Motor neuron (in vitro differentiated cells): Measurements from ENCODE around the gene QPCTL. TPM values are rescaled to one million over a fixed set of nuclear protein-coding genes. Genes with fewer than 3 reads are reported as not detected.
"Not testable (repeated sequence)": the region's sequence is repeated elsewhere in the genome, so short reads cannot be mapped to it uniquely, and the experiment has no call there.

Source experiments
- ATAC-seq, 8 experiments: fragments of 200-7000 bp; cut with Tn5 transposase; replicated peaks in 6 of 8; 2 replicates each; pipeline ENCODE4 v1.8.0; 2021; ENCODE audit warnings: mild to moderate bottlenecking in 8 of 8, moderate library complexity in 8 of 8
- H3K27ac ChIP-seq, 2 donors: fragments of 250-450 bp; sonication (Bioruptor Pico); 2 replicates each; pipeline ENCODE4 v1.9.0; 2021; ENCODE audit warnings: antibody characterized with exemption in 2 of 2, mild to moderate bottlenecking in 2 of 2, moderate library complexity in 1 of 2
- H3K4me1 ChIP-seq, 2 donors: fragments of 250-450 bp; sonication (Bioruptor Pico); replicated peaks in 1 of 2; 2 replicates each; pipeline ENCODE4 v1.6.1; 2021; ENCODE audit warnings: antibody characterized with exemption in 2 of 2, mild to moderate bottlenecking in 2 of 2, moderate library complexity in 1 of 2
- H3K4me3 ChIP-seq, 5 donors: fragments of 250-450 bp; sonication (Bioruptor Pico); 2 replicates each; pipeline ENCODE4 v1.9.0; 2021; ENCODE audit warnings: antibody characterized with exemption in 5 of 5, mild to moderate bottlenecking in 5 of 5, moderate library complexity in 4 of 5
- WGBS, 10 experiments: fragments of 450-650 bp; shearing (Covaris generic); methylation state at CpG; one replicate each; pipeline ENCODE4 v1.0.0; 2022; 5-methylcytosine and 5-hydroxymethylcytosine counted together
- in situ Hi-C, 9 experiments: fragments of 400-800 bp; cut with MboI; loops; one replicate each; pipeline ENCODE4 v1.15.0; 2021; ENCODE audit warnings: low sequenced_read_pairs in 9 of 9, low pct_unique_long_range_greater_than_20kb in 2 of 9; ENCODE audit not compliant: unreplicated experiment in 9 of 9
- total RNA-seq, 8 experiments: library from RNA; unstranded; fragments of 300-600 nt; gene quantifications; 2 replicates each; pipeline versions ENCODE4 v1.2.3 to v1.2.4, GENCODE V29; 2022

QPCTL gene
- total RNA-seq, 8 experiments from 2014 or later, result 3.7 to 18.1 (median 6.4) TPM

DNA sequence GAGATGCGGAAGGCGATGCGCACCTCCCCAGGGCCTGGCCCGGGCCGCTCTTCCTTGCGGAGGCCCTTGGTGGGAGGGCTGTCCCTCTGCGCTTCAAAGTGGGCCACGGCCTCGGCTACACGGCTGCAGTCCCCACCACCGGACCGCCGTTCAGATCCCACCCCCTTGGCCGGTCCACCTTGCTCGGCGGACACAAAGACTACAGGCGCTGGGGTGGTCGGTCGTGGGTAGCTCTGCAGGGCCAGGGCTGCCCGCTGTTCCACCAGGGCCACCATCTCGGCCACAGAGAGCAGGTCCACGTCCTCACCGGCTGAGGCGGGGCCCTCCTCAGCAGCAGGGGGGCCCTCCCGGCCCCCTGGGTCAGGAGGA is 20.2 kb downstream of the QPCTL start:
- WGBS, 10 experiments, result 60% methylated on average over 1 of the region's 25 CpGs; no CpG with 5 or more reads in 9 of the 10 experiments
- H3K4me1 ChIP-seq, result peaks cover 4 to 7% of the 10 kb centered on the region in 2 donors
- in situ Hi-C loops, result no loop called here
- H3K4me3 ChIP-seq, result no peak overlapping the region
- no peak overlapping the region for H3K27ac ChIP-seq
- ATAC-seq, result no peak

DNA sequence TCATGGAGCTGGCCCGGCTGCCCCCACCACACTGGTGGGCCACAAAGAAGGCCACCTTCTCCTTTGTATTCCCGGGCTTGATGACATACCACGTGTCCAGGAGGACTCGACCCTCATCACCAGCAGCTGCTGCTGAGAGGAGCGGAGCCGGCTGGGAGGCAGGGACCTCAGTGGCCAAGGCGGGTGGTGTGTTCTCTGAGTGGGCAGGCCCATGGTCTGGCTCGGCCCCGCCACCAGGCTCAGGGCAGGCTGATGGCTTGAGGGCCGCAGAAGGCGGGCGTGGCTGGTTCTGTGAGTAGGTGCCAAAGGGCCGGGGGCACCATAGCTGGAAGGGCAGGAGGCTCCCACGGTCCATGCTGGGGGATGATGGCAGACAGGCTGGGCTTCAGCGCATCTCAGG is 20.7 kb downstream of the QPCTL start:
- H3K27ac ChIP-seq, result no peak overlapping the region
- peaks cover 8 to 9% of the 10 kb centered on the region in 2 donors for H3K4me1 ChIP-seq
- WGBS, 10 experiments, result 67 to 100% (median 100%) methylated on average over 1 to 3 of the region's 15 CpGs; no CpG with 5 or more reads in 6 of the 10 experiments
- no peak overlapping the region for H3K4me3 ChIP-seq
- ATAC-seq, result no peak
- in situ Hi-C loops, result no loop called here

DNA sequence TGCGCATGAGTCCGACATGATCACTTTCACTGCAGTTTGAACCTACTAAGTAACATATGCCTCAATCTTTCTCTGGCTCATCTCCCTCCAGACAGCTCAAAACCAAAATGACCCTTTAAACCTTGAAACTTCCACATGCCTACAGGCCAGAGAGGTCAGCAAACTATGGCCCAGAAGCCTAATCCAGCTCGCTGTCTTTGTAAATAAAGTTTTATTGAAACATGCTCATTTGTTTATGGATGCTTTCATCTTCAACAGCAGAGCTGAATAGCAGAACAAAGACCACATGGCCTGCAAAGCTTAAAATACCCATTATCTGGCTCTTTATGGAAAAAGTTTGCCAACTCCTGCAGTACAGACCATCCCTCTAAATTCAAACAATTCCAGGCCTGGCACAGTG is 22.7 kb downstream of the QPCTL start:
- peaks cover 13 to 14% of the 10 kb centered on the region in 2 donors for H3K4me1 ChIP-seq
- H3K4me3 ChIP-seq, result no peak overlapping the region
- 20 to 100% (median 86%) methylated on average over 1 to 3 of the region's 3 CpGs; no CpG with 5 or more reads in 2 of the 10 experiments for WGBS, 10 experiments
- no peak overlapping the region for H3K27ac ChIP-seq
- in situ Hi-C loops, result no loop called here
- ATAC-seq, result no peak

DNA sequence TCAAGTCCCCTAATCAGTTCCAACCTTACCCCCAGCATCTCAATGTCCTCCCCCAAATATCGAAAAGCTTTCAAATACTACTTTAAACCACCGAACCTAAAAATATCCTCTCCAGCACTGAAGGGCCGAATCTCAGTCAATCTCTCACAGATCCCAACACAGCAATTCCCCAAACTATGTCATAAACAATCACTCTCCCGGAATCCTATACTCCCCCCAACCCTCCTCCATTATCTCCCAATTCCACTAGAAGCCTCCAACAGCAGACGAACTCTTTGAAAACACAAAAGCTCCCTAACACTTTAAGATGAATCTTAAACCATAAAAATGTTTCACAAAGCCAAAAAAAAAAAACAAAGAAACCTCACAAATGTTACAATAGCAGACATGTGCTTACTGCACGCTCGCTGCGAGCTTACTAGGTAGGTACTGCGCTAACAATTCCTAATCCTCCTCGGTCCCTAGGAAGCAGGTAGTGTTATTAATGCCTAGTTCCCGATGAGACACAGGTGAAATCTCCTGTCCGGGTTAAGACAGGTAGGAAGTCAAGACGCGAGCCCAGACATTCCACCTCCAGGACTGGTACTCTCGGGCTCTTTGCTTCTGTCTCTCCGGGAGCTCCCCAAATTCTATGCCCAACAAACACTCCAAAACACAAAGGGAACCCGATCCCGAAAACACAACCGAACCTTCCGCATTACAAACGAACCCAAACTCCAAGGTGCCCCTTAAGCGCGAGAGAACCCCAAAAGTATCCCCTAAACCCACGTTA is 24.1 kb downstream of the QPCTL start:
- WGBS, 10 experiments, result 0 to 19% (median 6%) methylated on average over 1 to 11 of the region's 24 CpGs; no CpG with 5 or more reads in 1 of the 10 experiments
- peak overlapping the region; percentile 51 to 72 (median 64) for H3K4me3 ChIP-seq
- peak overlapping the region; percentile 75 to 86 for H3K27ac ChIP-seq
- H3K4me1 ChIP-seq, result peaks cover 11 to 13% of the 10 kb centered on the region in 2 donors
- ATAC-seq, result peak in 2 of 8 experiments; percentile 1 to 3
- in situ Hi-C loops, result no loop called here

DNA sequence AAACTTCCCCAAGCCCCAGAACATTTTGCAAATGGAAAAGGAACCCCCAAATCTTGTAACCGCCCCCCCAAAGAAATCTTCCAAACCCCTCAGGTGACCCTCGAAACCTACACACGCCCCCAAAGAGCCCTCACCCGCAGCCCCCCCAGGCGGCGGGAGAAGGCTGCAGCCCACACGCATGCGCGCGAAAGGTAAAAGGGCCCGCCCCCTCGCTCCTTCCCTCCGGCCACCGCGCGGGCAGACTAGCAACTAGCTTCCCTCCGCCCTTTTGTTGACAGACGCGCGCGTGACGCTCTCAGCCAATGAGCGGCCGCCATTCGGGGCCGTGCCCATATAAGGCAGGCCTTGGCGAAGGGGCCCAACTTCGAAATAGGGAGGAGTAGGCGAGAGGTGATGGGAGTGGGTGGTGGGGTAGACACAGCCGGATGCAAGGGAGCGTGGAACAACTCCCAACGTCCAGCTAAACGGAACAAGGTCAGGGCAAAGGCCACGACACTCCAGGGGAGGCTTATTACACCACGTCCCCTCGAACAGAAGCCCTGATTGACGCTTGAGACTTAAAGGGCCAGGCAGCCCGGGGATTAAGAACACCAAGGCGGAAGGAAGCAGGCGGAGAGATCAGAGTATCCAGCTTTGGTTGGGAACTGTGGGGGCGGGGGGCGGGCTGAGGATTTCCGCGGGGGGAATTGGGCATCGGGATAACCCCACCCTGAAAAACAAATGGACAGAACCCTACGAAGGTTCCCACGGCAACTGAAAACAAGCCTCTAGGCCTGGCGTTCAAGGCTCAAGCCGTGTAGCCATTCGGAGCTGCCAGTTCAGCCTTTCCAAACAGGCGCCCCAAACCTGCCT is 24.9 kb downstream of the QPCTL start:
- ATAC-seq, result peak; percentile 83 to 98 (median 96)
- Histone ChIP-seq H3K4me1 (peaks cover 11 to 13% of the 10 kb centered on the region in 2 donors), H3K27ac (peak overlapping the region; percentile 85 to 94), H3K4me3 (peak overlapping the region; percentile 51 to 72 (median 64))
- in situ Hi-C loops, result no loop called here
- 0 to 10% (median 0%) methylated on average over 1 to 19 of the region's 51 CpGs; no CpG with 5 or more reads in 4 of the 10 experiments for WGBS, 10 experiments

DNA sequence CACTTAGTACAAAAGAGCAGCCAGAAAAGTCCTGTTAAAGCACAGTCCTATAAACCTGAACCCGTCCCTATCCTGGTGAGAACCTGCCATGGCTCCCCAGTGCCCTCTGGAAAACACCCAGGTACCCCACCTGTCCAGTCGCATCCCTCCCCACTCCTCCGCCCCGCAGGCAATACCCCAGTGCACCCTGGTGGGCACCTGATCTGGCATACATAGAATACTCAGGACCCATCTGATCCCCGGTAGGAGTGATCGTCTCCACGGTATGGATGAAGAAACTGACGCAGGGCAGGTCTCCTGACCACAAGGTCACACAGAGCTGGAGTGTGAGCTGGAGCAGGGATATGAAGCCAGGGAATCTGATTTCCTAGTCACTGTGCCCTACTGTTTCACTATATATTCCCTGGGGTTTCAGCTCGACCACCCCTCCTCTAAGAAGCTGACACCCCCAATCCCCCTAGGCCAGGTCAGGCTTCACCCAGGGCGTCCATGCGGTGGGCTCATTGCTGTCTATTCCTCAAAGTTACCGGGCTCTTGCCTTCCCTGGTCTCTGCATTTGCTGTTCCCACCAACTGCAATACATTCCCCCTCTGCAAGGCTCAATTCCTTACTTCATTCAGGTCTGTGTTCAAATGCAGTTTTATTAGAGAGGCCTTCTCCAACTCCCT is 25.7 kb downstream of the QPCTL start:
- Histone ChIP-seq H3K27ac (peak overlapping the region; percentile 85 to 94), H3K4me1 (peaks cover 11 to 13% of the 10 kb centered on the region in 2 donors), H3K4me3 (peak overlapping the region; percentile 51 to 72 (median 64))
- peak in 2 of 8 experiments; percentile 0 for ATAC-seq
- WGBS, 10 experiments, result 25 to 82% (median 80%) methylated on average over 1 to 4 of the region's 12 CpGs; no CpG with 5 or more reads in 5 of the 10 experiments
- in situ Hi-C loops, result no loop called here

DNA sequence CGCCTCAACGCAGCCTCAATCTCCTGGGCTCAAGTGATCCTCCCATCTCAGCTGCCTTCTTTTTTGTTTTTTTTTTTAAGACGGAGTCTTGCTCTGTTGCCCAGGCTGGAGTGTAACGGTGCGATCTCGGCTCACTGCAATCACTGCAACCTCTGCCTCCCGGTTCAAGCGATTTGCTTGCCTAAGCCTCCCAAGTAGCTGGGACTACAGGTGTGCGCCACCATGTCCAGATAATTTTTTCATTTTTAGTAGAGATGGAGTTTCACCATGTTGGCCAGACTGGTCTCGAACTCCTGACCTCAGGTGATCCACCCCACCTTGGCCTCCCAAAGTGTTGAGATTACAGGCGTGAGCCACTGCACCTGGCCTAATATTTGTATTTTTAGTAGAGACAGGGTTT is 27.6 kb downstream of the QPCTL start:
- ATAC-seq, H3K27ac ChIP-seq, in situ Hi-C loops, H3K4me3 ChIP-seq: not testable (repeated sequence)
- WGBS, 10 experiments, result 89 to 100% (median 100%) methylated on average over 1 to 9 of the region's 11 CpGs; no CpG with 5 or more reads in 3 of the 10 experiments
- peaks cover 11 to 13% of the 10 kb centered on the region in 2 donors for H3K4me1 ChIP-seq

DNA sequence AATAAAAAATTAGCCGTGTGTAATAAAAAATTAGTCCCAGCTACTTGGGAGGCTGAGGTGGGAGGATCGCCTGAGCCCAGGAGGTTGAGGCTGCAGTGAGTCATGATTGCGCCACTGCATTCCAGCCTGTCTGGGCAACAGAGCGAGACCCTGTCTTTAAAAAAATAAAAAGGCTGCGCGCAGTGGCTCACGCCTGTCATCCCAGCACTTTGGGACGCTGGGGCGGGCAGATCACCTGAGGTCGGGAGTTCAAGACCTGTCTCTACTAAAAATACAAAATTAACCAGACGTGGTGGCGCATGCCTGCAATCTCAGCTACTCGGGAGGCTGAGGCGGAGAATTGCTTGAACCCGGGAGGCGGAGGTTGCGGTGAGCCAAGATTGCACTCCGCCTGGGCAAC is 36.2 kb downstream of the QPCTL start:
- H3K4me1 ChIP-seq, ATAC-seq, H3K27ac ChIP-seq, H3K4me3 ChIP-seq, in situ Hi-C loops: not testable (repeated sequence)
- WGBS, 10 experiments, result 87 to 100% (median 96%) methylated on average over 1 to 8 of the region's 18 CpGs; no CpG with 5 or more reads in 3 of the 10 experiments

DNA sequence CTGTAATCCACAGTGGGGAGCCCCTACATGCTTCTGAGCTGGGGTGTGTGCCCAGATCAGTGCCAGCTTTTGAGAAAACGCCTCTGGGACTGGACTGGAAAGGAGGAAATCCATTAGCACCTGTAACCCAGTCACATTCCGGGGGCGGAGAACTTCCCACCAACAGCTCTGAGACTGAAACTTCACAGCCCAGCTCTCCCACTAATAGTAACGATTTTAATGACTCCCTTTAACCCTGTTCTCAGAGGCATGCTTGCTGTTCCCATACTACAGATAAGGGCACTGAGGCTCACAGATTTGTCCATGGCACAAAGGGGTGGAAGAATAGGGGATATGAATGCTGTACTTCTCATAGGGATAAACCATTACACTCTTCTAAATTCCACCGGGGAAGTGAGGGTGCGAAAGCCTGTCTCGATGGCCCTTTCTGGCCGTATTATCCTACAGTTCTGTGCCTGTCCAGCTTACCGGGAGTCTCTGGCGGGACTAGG is 37.4 kb downstream of the QPCTL start:
- 0 to 15% (median 3%) methylated on average over 2 to 7 of the region's 10 CpGs; no CpG with 5 or more reads in 3 of the 10 experiments for WGBS, 10 experiments
- H3K4me3 ChIP-seq, result peak overlapping the region; percentile 58 to 78 (median 60)
- peak in 2 of 8 experiments; percentile 2 to 5 for ATAC-seq
- in situ Hi-C loops, result no loop called here
- H3K4me1 ChIP-seq, result peaks cover 0 to 6% of the 10 kb centered on the region in 2 donors
- H3K27ac ChIP-seq, result peak overlapping the region in 1 of 2 donors; percentile 53

DNA sequence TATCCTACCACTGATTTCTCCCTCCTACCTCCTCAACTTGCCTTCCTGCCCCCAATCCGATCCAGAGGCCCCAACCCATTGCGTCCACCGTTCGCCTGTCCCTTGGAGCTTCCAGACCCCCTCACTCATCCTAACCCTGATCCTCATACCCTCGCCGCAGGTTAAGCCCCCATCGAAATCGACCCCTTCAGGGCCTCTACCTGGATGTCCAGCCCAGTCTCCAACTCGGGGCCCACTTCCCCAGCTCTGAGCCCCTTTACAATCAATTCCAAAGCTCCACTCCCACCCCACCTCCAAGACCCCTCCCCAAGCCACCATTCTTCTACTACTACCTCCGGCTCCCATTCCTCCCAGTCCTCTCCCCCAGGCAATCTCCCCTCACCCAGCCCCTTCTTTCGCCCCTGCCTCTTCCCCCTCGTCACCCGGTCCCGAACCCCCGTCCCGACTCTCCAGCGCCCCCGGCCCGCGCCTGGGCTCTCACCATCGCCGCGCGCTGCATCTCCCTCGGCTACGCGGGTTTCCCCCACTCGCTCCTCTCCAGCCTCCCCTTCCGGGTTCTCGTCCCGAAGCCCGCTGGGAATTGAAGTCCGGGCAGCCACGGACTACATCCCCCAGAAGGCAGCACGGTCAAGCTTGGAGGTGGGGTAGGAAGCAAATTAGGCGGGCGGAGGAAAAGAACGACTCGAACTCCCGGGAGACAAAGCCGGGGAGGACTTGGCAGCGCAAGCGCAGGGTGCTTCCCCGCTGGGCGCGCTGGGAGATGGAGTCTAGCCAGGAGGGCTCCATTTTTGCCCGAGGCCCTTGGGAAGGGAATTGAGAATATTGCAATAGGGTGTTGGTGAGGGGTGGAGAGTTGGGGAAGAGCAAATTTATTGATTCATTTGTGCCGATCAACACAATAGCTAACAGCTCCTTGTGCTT is 38.2 kb downstream of the QPCTL start, which contains the start of gene FBXO46:
TSS of gene FBXO46 (minus strand) at position 529 of the 921 bp plus-strand sequence. CDS start 17,401 bp downstream, outside the sequence.
- peaks cover 0 to 6% of the 10 kb centered on the region in 2 donors for H3K4me1 ChIP-seq

DNA sequence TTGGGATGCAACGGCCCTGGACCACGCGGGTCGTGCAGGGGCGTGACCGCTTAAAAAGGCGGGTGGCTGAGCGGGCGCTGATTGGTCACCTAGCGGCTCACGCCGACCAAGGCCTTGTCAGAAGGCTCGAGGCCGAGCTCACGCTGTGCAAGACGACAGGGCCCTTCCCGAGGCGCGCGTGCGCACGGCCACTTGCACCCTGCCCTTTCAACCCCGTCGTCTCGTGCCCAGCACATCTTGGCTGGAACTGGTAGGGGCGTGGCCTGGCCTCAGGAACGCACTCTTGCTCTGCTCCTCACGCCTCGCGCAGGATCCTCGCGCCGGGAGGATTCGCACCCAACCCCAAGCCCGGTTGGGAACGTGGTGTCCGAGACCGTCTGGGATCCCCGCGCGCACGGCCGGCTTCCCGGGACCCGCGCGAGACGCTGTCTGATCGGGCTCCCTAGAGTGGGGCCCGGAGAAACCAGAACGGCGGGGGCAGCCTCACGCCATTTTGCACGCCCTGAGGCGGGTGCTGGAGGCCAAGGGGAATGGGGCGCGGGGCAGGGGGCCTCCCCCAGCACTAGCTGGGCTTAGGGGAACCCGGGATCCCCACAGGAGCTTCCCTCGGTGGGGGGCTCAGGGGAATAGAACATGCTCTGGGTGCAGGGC is 40.8 kb downstream of the QPCTL start, which contains the start of gene MEIOSIN:
TSS of gene MEIOSIN (plus strand) at position 280 of the 651 bp plus-strand sequence. CDS start 1,938 bp downstream, outside the sequence.
- no peak within 1 kb of the TSS for H3K27ac ChIP-seq
- H3K4me3 ChIP-seq, result no peak within 1 kb of the TSS
- no peak for ATAC-seq
- in situ Hi-C loops, result no loop called here
- 85 to 88% methylated on average over 8 to 12 of the region's 59 CpGs; no CpG with 5 or more reads in 8 of the 10 experiments for WGBS, 10 experiments
- H3K4me1 ChIP-seq, result peaks cover 0 to 6% of the 10 kb centered on the region in 2 donors

More for the DNA sequence above, 38.2 kb downstream of the QPCTL start, which contains the start of gene FBXO46:
- Histone ChIP-seq H3K4me3 (peak within 1 kb of the TSS; percentile 58 to 78 (median 60)), H3K27ac (peak within 1 kb of the TSS; percentile 31 to 53)
- in situ Hi-C loops, result no loop called here
- WGBS, 10 experiments, result 0 to 20% (median 0%) methylated on average over 1 to 17 of the region's 48 CpGs; no CpG with 5 or more reads in 4 of the 10 experiments
- peak; percentile 97 to 99 (median 98) for ATAC-seq
